Stimulated activated CD4-positive, alpha-beta T cell treated with anti-CD3 and anti-CD28 coated beads, Interleukin-2, amount 100 ng/mL, for 24 hours (primary cell): Measurements from ENCODE around the gene PIEZO2.
"Not testable (repeated sequence)": the region's sequence is repeated elsewhere in the genome, so short reads cannot be mapped to it uniquely, and the experiment has no call there.

Experiments used
- DNase-seq, 2 donors: peaks; one replicate each; pipeline ENCODE4 v3.0.0-alpha.2; 2020

Gene PIEZO2

GRCh38 chr18:10953672-10954071 is 195.7 kb downstream of the PIEZO2 start:
- DNase-seq, result no peak

GRCh38 chr18:10951631-10952544 is 197.5 kb downstream of the PIEZO2 start:
- DNase-seq, result no peak

- DNase-seq, result no peak
These were observed 198.3 kb downstream of the PIEZO2 start for GRCh38 chr18:10950876-10951630.

DNA sequence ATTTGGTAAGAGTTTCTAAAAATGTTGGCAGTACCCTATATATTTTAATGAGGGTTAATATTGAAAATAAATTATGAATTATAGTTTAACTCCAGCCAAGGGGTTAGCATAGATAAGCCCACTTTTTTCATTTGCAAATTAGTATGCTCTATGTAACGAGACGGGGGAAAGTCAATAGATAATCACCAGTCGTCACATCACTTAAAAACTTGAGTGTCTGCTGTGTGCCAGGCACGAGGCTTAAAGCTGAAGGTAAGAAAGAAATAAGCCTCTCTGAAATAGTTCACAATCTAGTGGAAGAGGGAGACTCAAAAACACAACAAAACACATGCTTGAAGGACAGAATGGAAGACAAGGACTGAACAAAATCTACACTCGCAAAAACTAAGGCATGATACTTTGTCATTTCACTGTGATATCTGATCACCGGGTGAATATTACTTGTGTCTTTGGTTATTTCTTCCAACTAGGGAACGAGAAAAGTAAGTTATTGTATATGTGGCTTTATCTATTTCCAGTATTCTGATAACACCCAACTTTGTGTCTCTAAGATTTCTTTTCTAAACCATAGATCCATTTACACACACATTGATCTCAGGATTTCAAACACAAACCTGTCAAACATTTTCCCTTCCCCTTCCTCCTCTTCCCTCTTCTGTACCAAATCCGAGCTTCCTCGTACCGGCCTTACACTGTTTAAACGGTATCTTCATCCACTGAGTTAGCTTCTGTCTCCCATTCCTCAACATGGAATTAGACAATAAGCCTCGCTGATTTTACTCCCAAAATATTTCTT is 199.1 kb downstream of the PIEZO2 start:
- no peak for DNase-seq

- DNase-seq, result no peak
These were observed 199.7 kb downstream of the PIEZO2 start for GRCh38 chr18:10949655-10950054.

DNA sequence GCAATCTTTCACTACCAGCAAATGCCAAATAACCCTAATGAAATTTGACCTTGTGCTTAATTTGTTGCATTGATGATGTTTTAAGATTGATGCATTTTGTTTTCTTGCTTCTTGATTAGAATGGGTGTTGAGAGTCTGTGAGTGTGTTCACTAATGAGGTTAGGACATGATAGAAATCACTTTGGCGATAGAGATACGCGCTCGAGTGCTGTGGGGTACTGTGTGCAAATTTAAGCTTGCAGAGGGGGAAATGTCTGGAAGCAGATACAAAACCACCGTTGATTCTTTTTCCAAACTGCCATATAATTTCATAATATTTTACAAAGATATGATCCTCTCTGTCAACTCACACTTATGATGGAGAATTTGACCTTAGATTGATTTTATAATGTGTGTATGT is 200.9 kb downstream of the PIEZO2 start:
- no peak for DNase-seq

DNA sequence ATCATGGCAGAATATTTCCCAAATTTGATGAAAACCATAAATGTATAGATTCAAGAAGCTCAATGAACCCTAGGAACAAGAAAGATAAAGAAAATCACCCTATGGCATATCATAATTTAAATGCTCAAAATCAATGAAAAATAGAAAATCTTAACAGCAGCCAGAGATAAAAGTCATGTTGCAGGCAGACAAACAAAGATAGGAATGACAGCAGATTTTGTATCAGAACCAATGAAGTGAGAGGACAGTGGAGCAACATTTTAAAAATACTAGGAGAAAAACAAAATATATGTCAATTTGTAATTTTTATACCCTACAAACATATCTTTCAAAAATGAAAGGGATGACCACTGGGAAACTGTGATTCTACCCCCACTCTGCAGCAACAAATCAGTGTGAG is 203.3 kb downstream of the PIEZO2 start:
- DNase-seq, result no peak

- no peak for DNase-seq
These were observed 206.4 kb downstream of the PIEZO2 start for GRCh38 chr18:10942998-10943397.

GRCh38 chr18:10939822-10940221 is 209.5 kb downstream of the PIEZO2 start:
- no peak for DNase-seq

DNA sequence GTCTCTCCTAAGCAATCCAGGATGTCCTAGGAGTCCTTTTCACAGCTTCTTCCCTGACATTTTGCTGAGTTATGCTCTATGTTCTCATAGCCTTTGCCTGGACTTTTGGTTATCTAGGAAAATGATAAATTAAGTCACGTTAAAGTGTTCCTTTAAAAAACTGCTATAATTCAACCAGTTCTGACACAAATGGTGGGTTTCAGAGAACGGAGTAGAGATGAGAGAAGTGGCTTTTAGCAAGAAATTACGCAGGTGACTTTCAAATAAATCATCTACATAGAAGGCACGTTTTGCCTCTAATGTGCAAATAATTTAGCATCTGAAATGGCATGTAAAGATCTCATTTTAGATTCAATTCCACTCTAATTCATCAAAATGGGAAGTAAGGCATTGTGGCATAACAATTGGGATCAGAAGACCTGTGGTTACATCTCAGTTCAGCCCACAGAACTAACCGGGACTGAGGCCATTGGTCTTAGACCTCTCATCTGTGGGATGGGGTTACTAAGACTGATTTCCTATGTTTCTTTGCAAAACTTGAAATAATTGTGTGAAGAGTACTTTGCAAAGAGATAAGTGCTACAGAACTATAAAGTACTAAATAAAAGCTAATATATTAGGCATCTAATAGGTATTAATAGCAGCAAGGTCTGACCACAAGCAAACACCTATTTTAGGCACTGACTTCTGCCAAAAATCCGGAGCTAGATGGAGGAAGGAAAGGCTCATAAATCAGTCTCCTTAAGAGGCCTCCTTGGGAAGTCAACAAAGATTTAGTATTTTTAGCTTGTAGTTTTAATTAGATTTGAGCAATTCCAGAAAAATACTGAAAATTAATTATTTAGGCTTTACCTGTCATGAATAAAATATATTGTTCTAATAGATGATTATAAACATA is 211.4 kb downstream of the PIEZO2 start:
- DNase-seq, result no peak

GRCh38 chr18:10936176-10937053 is 213.0 kb downstream of the PIEZO2 start:
- no peak for DNase-seq

DNA sequence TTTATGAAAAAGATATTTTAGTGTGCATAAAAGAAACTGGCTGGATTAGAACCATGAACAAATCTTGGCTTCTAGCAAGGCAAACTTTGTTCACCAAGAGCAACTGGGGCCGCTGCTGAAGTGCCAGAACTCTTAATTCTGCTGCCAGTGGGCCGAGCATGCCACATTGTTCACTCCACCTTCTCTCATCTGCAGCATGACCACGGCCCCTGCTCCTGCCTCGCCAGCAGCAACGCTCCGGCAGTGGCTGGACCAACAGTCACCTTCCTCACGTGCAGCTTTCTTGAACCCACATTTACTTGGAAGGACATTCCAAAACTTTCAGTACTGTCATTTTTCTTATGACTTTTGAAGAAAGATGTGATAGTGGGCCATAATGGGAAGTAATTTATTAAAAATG is 213.8 kb downstream of the PIEZO2 start:
- DNase-seq, result no peak

GRCh38 chr18:10933648-10934047 is 215.7 kb downstream of the PIEZO2 start:
- not testable (repeated sequence) for DNase-seq

DNA sequence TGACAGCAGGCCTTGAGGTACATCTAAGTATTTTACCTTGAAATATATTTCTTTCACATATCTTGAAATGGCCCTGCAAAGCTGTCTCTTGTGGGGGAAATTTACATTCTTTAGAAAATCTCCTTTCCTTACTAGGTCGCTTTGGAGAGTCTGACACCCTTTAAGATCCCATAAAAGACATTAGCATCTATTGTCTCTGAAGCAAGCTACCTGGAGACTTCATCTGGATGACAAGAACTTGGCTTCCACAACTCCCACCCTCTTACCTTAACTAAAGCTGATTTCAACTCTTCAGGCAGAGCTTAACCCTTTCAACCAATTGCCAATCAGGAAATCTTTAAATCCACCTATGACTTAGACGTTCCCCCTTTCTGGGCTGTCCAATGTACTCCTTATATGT is 219.3 kb downstream of the PIEZO2 start:
- no peak for DNase-seq

DNA sequence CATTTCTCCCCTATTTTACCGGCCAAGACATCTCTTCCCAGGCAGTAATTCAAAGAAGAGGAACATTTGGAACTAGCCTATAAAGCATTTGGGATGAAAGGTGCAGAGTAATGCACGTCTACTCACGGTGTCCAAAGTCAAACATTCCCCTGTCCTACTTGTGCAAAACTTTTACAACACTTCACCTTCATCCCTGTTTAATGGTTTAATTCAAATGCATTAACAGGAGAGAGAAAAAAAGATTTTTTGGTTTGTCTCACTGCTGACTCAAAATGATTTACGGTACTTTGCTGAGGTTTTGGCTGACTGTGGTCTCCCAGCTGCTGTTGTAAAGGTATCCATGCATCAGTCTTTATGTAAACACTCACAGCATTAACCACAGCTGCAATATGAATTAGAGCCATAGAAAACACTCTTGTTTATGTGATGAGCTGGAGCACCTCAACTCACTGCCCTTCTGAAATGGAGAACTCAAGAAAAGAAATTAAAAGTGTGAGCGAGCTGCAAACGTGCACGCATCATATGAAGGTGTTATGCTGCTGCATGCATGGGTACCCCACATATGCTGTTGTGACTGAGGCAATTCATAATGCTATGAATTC is 220.5 kb downstream of the PIEZO2 start:
- no peak for DNase-seq

DNA sequence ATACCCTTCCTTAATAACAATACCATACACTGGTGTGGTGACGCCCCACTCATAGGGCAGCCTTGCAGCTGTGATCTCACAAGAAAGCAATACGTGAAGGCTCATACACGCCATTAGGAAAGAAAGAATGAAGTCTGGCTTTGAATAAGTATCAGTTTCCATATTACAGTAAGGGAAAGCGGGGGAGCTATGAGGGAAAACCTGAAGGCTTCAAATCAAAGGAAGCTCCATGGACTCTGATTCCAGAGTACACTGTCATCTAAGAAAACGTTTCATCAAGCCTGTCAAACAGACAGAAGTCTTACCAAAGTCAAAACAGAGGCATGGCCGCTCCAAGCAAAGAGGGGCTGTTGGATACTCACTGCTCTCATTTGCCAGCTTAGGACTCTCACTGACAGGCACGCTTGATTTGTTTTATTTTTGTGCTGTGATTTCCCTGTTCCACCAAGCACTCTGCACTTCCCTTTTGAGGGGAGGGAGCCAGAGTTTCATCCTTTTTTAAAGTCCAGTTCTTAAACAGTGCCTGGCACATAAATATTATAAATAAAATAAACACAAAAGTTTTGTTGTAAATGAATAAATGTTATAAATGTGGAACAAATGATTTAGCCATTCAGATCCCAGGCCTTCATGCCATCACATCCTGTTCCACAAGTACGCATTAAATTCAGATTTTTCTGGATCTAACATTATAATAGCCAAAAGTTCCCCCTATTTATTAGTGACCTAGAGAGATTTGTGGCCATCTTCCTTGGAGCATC is 221.2 kb downstream of the PIEZO2 start:
- DNase-seq, result no peak

GRCh38 chr18:10927286-10927992 is 221.9 kb downstream of the PIEZO2 start:
- no peak for DNase-seq

- DNase-seq, result no peak
These were observed 222.7 kb downstream of the PIEZO2 start for GRCh38 chr18:10926621-10927161.

DNA sequence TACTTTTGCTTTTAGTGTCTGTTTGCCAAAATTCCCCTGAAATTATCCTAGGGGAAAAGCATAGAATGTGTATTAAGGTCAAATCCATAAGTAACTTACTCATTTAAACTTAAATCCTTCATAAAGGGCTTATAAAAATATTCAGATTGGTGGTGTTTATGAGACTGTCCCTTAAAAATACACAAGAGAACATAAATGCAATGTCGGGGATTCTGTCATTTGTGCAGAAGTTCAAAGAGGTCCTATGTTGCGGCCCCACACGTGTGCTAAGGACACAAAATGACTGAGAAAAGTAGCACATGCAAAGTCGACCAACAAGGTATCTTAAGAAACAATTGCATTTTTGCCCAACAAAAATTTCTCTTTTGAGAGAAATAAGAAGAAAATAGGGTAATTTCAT is 225.1 kb downstream of the PIEZO2 start:
- DNase-seq, result no peak
